Aorta (tissue), 5 donors: ENCODE results near the gene LEKR1. TPM values are rescaled to one million over a fixed set of nuclear protein-coding genes. Genes with fewer than 3 reads are reported as not detected.
A peak's percentile ranks its signal among the peaks of the same experiment; 100 is the strongest.
"Not testable (repeated sequence)": the region's sequence is repeated elsewhere in the genome, so short reads cannot be mapped to it uniquely, and the experiment has no call there.

Experiments
- ATAC-seq: fragments of 200-7000 bp; cut with Tn5 transposase; one replicate; pipeline ENCODE4 v1.9.1; 2022; ENCODE audit warnings: moderate library complexity; ENCODE audit not compliant: low FRiP score
- DNase-seq, 2 donors: peaks; one replicate each; pipeline ENCODE4 v3.0.0-alpha.2; 2020
- H3K27ac ChIP-seq, 2 donors: one replicate each; pipeline ENCODE4 v1.5.1; 2013; ENCODE audit warnings: low read length in 2 of 2, mild to moderate bottlenecking in 2 of 2, moderate library complexity in 2 of 2, control low read depth in 1 of 2, inconsistent platforms in 1 of 2, low read depth in 1 of 2
- H3K27me3 ChIP-seq, 2 donors: one replicate each; pipeline ENCODE4 v1.6.1; 2013; ENCODE audit warnings: control low read depth in 1 of 2, low read length in 1 of 2, mild to moderate bottlenecking in 1 of 2, moderate library complexity in 1 of 2; ENCODE audit not compliant: insufficient read depth in 2 of 2, control insufficient read depth in 1 of 2
- H3K36me3 ChIP-seq, 2 donors: one replicate each; pipeline ENCODE4 v1.6.1; 2013; ENCODE audit warnings: control low read depth in 1 of 2, low read length in 1 of 2, mild to moderate bottlenecking in 1 of 2; ENCODE audit not compliant: insufficient read depth in 2 of 2, control insufficient read depth in 1 of 2
- H3K4me1 ChIP-seq, 2 donors: one replicate each; pipeline ENCODE4 v1.6.1; 2013; ENCODE audit warnings: low read length in 2 of 2, control low read depth in 1 of 2, mild to moderate bottlenecking in 1 of 2, moderate library complexity in 1 of 2; ENCODE audit not compliant: insufficient read depth in 2 of 2, control insufficient read depth in 1 of 2
- H3K4me3 ChIP-seq, 2 donors: one replicate each; pipeline ENCODE4 v1.5.1; 2013; ENCODE audit warnings: low read length in 2 of 2, control low read depth in 1 of 2, mild to moderate bottlenecking in 1 of 2
- H3K9me3 ChIP-seq: one replicate; pipeline ENCODE4 v1.6.1; 2013; ENCODE audit warnings: mild to moderate bottlenecking, low read length; ENCODE audit not compliant: control insufficient read depth
- WGBS, 2 donors: extraction: QIAGEN DNeasy Blood & Tissue Kit; methylation state at CpG; one replicate each; pipeline ENCODE4 v1.1.7; 2013; 5-methylcytosine and 5-hydroxymethylcytosine counted together
- intact Hi-C, 2 donors: fragments of 100-400 bp; cut with DNase I; formaldehyde crosslinking; loops; one replicate each; pipeline versions ENCODE4 v1.14.2 to v1.15.0; 2022
- polyA plus RNA-seq, 2 donors: library from polyadenylated mRNA; stranded (reverse); fragments of 200-250 nt; gene quantifications; one replicate each; pipeline ENCODE4 v1.2.3, GENCODE V29; 2013
- total RNA-seq, 2 donors: library from RNA; stranded (reverse); fragmentation: NEBNext Ultra II Directional; extraction: Animal tissue kit (Norgen Biotek cat#: 25700); gene quantifications; one replicate each; pipeline ENCODE4 v1.2.1, GENCODE V29; 2021
- donor health status: healthy with polysubstance abuse.
- donor health status: Bipolar disorder and iron deficiency.
- donor health status: DM: no; HTN: no; CAD: no.
- donor health status: DM: no; HTN: no; CAD: no.
- donor health status: DM: yes; HTN: yes; CAD: no.

Gene LEKR1
- total and polyA plus RNA-seq, 4 donors = 0.30 to 1.3 TPM; not detected in 2

GRCh38 chr3:156790156-156790555 lies 36.0 kb upstream of the LEKR1 start:
- DNase-seq (no peak), ATAC-seq (no peak)
- no peaks in the 10 kb centered on the region for H3K27me3 ChIP-seq
- no peaks in the 10 kb centered on the region for H3K4me1 ChIP-seq
- H3K36me3 ChIP-seq = no peaks in the 10 kb centered on the region
- intact Hi-C loops = no loop called here
- no peak overlapping the region for H3K27ac ChIP-seq
- no peak overlapping the region for H3K4me3 ChIP-seq
- H3K9me3 ChIP-seq = peaks cover 2% of the 10 kb centered on the region

DNA sequence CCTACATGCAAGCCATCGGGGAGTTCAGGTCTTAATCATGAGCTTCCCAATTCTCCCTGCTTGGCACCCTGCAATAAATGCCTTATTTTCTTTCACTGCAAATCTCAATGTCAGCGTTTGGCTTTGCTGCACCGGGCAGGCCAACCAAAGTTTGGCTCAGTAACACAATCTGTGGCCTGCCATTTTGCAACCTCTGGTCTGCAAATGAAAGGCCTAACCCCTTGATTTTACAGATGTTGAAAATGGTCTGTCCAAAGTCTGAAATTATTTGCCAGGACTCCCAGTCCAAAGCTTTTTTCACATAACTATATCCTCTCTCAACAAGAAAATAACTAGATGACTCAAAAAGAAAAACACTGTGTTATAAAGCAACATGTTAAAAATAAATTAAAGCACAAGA lies 34.0 kb upstream of the LEKR1 start:
- Histone ChIP-seq H3K4me3 (no peak overlapping the region), H3K27me3 (no peaks in the 10 kb centered on the region), H3K4me1 (no peaks in the 10 kb centered on the region), H3K36me3 (no peaks in the 10 kb centered on the region), H3K27ac (peak overlapping the region in 1 of 2 donors; percentile 25), H3K9me3 (peaks cover 2% of the 10 kb centered on the region)
- 71 to 83% methylated on average over 3 of the region's 3 CpGs for WGBS, 2 donors
- intact Hi-C loops = no loop called here
- ATAC-seq = no peak
- no peak for DNase-seq

DNA sequence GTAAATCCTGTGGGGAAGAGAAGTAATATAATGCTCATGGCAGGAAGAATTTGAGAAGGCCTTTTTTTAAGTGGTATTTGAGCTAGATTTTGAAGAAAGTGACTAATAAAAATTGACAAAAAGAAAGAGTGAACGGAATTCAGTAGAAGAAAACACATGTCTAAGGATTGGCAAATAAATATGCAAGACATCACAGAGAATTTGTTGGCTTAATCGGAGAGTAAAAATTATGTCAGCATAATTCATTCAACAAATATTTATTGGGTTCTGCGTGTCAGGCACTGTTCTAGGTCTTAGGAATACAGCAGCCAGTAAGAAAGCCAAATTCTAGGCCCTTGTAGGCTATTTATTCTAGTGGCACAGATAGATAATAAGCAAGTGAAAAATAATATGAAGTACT lies 33.6 kb upstream of the LEKR1 start:
- intact Hi-C loops = no loop called here
- WGBS, 2 donors = 53 to 54% methylated on average over 3 of the region's 3 CpGs
- DNase-seq = no peak
- H3K9me3 ChIP-seq = peaks cover 2% of the 10 kb centered on the region
- no peak overlapping the region for H3K4me3 ChIP-seq
- no peak for ATAC-seq
- H3K27ac ChIP-seq = no peak overlapping the region
- H3K4me1 ChIP-seq = no peaks in the 10 kb centered on the region
- no peaks in the 10 kb centered on the region for H3K27me3 ChIP-seq
- no peaks in the 10 kb centered on the region for H3K36me3 ChIP-seq

- H3K36me3 ChIP-seq = no peaks in the 10 kb centered on the region
- peaks cover 2% of the 10 kb centered on the region for H3K9me3 ChIP-seq
- no peaks in the 10 kb centered on the region for H3K4me1 ChIP-seq
- H3K27me3 ChIP-seq = no peaks in the 10 kb centered on the region
- ATAC-seq (no peak), DNase-seq (no peak)
- WGBS, 2 donors = 81 to 83% methylated on average over 2 of the region's 2 CpGs
- H3K27ac ChIP-seq = peak overlapping the region in 1 of 2 donors; percentile 44
- no peak overlapping the region for H3K4me3 ChIP-seq
- intact Hi-C loops = no loop called here
Measured at GRCh38 chr3:156792945-156793344, 33.2 kb upstream of the LEKR1 start.

DNA sequence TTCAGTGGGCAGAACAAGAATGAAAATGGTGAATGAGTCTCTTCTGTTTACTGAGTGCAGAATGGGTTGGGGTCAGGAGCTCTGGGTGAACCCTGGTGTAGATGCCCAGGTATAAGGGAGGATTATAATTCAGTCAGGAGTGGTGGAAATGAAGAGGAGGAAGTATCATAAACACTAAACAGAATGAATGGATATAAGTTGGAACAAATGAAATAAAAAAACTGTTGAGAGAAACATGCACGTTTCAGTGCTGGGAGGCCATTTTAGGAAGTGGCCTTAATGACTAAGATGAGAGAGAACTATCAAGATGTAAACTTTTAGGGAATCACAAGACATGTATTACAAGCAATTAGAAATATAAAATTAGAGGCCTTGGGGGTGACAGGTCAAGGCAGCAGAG lies 32.8 kb upstream of the LEKR1 start:
- Histone ChIP-seq H3K36me3 (no peaks in the 10 kb centered on the region), H3K27me3 (no peaks in the 10 kb centered on the region), H3K4me1 (no peaks in the 10 kb centered on the region), H3K9me3 (peaks cover 2% of the 10 kb centered on the region), H3K4me3 (no peak overlapping the region), H3K27ac (no peak overlapping the region)
- WGBS, 2 donors = 72 to 84% methylated on average over 1 of the region's 1 CpG
- intact Hi-C loops = no loop called here
- DNase-seq = no peak
- ATAC-seq = no peak

- WGBS, 2 donors = 91 to 93% methylated on average over 2 of the region's 2 CpGs
- Histone ChIP-seq H3K4me3 (no peak overlapping the region), H3K9me3 (peaks cover 2% of the 10 kb centered on the region), H3K27ac (no peak overlapping the region), H3K27me3 (no peaks in the 10 kb centered on the region), H3K36me3 (no peaks in the 10 kb centered on the region), H3K4me1 (no peaks in the 10 kb centered on the region)
- ATAC-seq = no peak
- intact Hi-C loops = no loop called here
- DNase-seq = no peak
Measured at GRCh38 chr3:156793851-156794250, 32.3 kb upstream of the LEKR1 start.

DNA sequence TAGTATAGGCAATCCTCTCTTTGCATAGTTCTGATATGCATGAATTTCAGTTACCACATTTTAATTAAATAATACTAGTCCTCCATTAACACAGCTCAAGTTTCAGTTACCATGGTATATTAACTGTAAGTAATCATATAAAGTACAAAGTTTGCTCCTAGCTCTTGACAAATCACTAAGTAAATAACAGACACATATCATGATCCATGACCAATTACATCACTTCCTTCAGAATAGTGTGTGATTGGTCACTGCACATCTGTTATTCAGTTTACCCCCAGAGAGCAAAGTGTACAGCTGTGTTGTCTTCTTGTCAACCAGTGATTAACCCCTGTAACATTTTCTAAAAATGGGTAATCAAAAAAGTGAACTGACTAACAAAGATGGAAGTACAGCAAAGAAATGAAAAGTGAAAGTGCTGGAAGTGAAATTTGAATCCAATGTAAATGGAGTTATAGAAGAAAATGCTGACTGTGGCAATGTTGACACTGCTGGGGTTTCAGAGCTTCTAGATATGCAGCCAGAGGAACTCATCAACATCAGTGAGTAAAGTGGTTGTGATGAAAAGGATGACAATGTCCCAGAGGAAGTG lies 30.2 kb upstream of the LEKR1 start:
- no peak overlapping the region for H3K4me3 ChIP-seq
- intact Hi-C loops = no loop called here
- H3K27ac ChIP-seq = no peak overlapping the region
- H3K4me1 ChIP-seq = no peaks in the 10 kb centered on the region
- peaks cover 2% of the 10 kb centered on the region for H3K9me3 ChIP-seq
- ATAC-seq (no peak), DNase-seq (no peak)
- no peaks in the 10 kb centered on the region for H3K27me3 ChIP-seq
- no peaks in the 10 kb centered on the region for H3K36me3 ChIP-seq

GRCh38 chr3:156797368-156797767 lies 28.8 kb upstream of the LEKR1 start:
- WGBS, 2 donors = 61 to 62% methylated on average over 1 of the region's 1 CpG
- Histone ChIP-seq H3K27me3 (no peaks in the 10 kb centered on the region), H3K27ac (no peak overlapping the region), H3K36me3 (no peaks in the 10 kb centered on the region), H3K4me1 (no peaks in the 10 kb centered on the region), H3K4me3 (no peak overlapping the region), H3K9me3 (peaks cover 2% of the 10 kb centered on the region)
- intact Hi-C loops = no loop called here
- ATAC-seq (no peak), DNase-seq (no peak)

DNA sequence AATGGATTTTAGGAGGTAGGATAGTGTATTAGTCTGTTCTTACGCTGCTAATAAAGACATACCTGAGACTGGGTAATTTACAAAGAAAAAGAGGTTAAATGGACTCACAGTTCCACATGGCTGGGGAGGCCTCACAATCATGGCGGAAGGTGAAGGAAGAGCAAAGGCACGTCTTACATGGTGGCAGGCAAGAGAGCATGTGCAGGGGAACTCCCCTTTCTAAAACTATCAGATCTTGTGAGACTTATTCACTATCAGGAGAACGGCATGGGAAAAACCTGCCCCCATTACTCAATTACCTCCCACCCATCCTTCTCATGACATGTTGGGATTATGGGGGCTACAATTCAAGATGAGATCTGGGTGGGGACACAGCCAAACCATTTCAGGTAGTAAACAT lies 25.9 kb upstream of the LEKR1 start:
- H3K27ac ChIP-seq, H3K27me3 ChIP-seq, H3K9me3 ChIP-seq, DNase-seq, H3K4me3 ChIP-seq, intact Hi-C loops, H3K36me3 ChIP-seq, H3K4me1 ChIP-seq, ATAC-seq: not testable (repeated sequence)
- 94% methylated on average over 4 of the region's 4 CpGs for WGBS, 2 donors
